ENCODE data around the gene ERAP2.

- TF ChIP-seq SUZ12 (IDR thresholded peaks at IDR 0.05; ENCODE audit: extremely low read depth, insufficient read depth, insufficient read length) (no peak), YY1 (IDR thresholded peaks at IDR 0.05; ENCODE audit: insufficient read depth, insufficient read length) (no peak), ZNF274 (IDR thresholded peaks at IDR 0.05; ENCODE audit: low read depth, low read length) (no peak)
These were observed 7.5 kb upstream of the ERAP2 start for GRCh38 chr5:96868603-96869371.
